GM18951 (cell line): ENCODE data around the gene GSTA1.
"Not testable (repeated sequence)": the region's sequence is repeated elsewhere in the genome, so short reads cannot be mapped to it uniquely, and the experiment has no call there.

Experiments used
- POLR2A ChIP-seq: IDR thresholded peaks from 4 replicates; pipeline ENCODE4 v1.6.1; 2011; ENCODE audit warnings: mild to moderate bottlenecking; ENCODE audit not compliant: insufficient read length, insufficient read depth; ENCODE audit errors: extremely low read depth
- in situ Hi-C: fragments of 300-500 bp; cut with MboI; formaldehyde crosslinking; loops from one replicate; pipeline ENCODE4 v1.12.0; 2022; ENCODE audit warnings: low sequenced_read_pairs, mixed read lengths, inconsistent platforms; ENCODE audit not compliant: unreplicated experiment

Gene GSTA1

DNA sequence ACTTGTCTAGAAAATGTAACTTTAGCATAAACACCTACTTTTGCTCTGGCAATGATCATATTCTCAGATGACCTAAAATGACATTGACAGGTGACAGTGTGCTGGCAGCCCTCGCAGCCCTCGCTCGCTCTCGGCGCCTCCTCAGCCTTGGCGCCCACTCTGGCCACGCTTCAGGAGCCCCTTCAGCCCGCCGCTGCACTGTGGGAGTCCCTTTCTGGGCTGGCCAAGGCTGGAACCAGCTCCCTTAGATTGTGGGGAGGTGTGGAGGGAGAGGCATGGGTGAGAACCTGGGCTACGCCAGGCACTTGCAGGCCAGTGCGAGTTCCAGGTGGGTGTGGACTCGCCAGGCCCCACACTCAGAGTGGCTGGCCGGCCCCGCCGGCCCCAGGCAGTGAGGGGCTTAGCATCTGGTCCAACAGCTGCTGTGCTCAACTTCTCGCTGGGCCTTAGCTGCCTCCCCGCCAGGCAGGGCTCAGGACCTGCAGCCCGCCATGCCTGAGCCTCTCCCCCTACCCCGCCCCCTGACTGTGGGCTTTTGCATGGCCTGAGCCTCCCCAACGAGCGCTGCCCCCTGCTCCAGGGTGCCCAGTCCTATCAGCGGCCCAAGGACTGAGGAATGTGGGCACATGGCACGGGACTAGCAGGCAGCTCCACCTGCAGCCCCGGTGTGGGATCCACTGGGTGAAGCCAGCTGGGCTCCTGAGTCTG is 17.2 kb downstream of the GSTA1 start:
- TF ChIP-seq POLR2A, result no peak
- in situ Hi-C loops, result loop anchor here (5.0 kb wide), 1 partner anchor 41 kb away; no protein-coding TSS in a partner anchor

DNA sequence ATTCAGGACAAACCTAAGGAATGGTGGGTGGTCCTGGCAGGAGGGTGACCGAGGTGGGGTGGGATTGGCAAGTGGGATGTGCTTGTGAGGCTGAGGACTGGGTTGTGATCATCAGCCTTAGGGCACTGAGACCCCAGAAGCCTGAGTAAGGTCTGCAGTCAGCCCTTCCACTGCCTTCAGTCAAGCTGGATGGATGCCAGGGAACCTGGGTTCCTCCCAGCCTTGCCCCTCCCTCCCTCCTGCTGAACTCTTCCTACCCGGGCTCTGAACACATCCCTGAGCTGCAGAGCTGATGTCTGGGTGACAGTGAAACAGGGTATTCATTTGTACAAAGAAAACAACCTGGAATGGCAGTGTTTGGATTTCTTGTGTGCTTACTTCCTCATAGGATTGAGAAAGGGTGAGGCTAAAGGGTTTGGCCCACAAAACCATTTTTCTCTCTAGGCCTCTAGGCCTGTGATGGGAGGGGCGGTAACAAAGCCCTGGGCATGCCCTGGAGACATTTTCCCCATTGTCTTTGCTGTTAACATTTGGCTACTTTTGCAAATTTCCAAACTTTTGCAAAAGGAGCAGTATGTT is 20.8 kb downstream of the GSTA1 start:
- in situ Hi-C loops, result not testable (repeated sequence)

DNA sequence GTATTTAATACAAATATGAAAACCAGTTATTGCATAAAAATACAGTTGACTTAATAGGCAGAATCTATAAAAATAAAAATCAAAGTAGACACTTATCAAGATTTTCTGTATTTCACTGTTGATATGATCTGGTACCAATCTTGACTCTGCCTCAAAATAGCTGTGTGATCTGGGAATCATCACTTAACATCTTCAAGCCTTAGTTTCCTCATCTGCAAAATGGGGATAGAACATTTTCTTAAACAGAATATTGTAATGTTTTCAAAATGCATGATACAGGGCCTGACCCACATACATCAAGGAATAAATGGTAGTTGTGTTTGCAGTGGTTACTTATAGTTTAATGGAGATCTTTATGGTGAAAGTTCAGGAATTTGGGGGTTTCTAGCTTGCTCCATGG is 21.4 kb downstream of the GSTA1 start:
- in situ Hi-C loops, result not testable (repeated sequence)

DNA sequence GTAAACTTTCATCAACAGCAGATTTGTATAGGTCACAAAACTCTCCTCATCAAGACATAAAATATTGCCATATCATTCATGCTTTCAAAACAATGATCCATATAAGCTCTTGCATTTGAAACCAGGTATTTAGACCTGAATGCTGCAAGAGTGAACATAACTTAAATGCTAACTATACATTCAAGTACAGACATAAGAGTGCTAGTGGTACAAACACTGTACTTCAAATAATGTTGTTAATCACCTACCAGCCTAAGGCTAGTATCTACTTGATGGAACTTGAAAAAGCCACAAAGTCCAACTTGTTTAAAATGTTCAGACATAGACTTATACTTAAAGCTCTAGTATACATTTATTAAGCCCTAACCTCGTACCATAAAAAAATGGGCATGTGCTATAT is 24.4 kb downstream of the GSTA1 start:
- no peak for TF ChIP-seq POLR2A
- in situ Hi-C loops, result no loop called here

DNA sequence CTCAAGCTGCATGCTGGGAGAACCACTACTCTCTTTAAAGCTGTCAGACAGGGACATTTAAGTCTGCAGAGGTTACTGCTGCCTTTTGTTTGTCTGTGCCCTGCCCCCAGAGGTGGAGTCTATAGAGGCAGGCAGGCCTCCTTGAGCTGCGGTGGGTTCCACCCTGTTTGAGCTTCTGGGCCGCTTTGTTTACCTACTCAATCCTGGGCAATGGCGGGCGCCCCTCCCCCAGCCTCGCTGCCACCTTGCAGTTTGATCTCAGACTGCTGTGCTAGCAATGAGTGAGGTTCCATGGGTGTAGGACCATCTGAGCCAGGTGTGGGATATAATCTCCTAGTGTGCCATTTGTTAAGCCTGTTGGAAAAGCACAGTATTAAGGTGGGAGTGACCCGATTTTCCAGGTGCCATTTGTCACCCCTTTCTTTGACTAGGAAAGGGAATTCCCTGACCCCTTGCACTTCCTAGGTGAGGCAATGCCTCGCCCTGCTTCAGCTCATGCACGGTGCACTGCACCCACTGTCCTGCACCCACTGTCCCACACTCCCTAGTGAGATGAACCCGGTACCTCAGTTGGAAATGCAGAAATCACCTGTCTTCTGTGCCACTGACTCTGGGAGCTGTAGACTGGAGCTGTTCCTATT is 26.8 kb downstream of the GSTA1 start:
- in situ Hi-C loops, result not testable (repeated sequence)

DNA sequence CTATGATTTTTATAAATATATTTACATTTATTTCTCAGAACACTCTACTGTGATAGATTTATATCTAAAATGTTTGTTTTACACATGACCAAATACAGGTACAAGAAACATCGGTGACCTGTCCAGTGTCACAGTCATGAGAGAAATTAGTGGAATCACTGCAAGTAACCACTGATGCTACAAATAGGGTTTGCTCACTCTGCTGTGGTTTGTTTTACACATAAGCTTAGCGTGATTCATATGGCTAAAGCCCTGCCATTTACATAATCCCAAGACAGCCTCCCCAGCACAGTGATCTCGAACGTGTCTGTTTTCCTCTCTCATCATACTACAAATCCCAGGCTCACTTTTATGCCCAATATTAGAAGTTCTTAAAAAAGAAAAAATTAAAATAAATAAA is 34.2 kb downstream of the GSTA1 start:
- in situ Hi-C loops, result not testable (repeated sequence)

DNA sequence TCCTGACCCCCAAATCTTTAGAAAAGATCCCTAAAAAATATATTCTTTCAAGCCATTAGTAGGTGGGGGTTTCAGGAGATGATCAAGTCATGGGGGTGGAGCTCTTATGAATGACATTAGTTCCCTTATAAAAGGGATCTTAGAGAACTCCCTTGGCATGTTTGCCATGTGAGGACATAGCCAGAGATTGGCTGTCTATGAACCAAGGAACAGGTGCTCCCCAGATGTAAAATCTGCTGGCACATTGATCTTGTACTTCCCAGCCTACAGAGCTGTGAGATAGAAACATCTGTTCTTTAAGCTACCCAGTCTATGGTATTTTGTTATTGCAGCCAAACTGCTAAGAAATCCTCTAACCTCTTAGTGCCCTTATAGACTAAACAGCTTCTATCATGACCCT is 36.0 kb downstream of the GSTA1 start:
- in situ Hi-C loops, result not testable (repeated sequence)

DNA sequence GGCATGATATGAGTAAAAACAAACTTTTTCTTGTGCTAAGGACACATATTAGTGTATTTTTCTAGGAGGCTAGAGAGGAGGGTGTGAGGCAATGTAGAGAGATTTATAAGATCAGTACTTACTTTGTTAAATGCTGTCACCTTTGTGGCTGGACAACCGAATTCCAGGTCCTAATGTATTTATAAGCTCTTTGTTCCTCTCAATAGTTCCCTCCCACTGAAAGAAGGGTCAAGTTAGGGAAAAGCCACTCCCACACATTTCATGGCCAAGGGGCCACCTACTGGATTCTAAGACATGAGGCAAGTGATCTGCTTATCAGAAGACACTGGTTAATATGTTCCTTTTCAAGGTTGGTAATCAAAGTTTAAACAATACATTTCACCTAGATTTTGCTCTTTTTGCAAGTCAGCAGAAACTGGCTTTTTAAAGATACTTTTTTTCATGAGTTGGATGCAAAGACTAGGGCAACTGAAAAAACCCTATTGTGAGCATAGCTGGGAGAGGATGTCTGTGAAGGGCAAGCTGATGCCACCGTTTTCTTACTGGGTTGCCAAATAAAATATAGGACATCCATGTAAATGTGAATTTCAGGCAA is 40.2 kb downstream of the GSTA1 start, which contains the start of gene GSTA2:
Gene GSTA2, minus strand, starts transcription at position 154 of the 595 bp plus-strand sequence. CDS start 5,528 bp downstream, outside the sequence.
- in situ Hi-C loops, result not testable (repeated sequence)

DNA sequence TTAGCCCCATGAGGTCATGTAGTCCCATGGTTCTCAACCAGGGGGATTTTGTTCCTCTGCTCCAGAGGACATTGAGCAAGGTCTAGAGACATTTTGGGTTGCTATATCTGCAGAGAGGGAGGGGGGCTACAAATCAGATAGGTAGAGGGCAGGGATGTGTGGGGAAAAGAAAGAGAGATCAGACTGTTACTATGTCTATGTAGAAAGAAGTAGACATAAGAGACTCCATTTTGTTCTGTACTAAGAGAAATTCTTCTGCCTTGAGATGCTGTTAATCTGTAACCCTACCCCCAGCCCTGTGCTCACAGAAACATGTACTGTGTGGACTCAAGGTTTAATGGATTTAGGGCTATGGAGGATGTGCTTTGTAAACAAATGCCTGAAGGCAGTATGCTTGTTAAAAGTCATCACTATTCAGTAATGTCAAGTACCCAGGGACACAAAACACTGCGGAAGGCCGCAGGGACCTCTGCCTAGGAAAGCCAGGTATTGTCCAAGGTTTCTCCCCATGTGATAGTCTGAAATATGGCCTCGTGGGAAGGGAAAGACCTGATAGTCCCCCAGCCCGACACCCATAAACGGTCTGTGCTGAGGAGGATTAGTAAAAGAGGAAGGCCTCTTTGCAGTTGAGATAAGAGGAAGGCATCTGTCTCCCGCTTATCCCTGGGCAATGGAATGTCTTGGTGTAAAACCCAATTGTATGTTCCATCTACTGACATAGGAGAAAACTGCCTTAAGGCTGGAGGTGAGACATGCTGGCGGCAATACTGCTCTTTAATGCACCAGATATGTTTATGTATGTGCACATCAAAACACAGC is 41.7 kb downstream of the GSTA1 start:
- in situ Hi-C loops, result not testable (repeated sequence)

DNA sequence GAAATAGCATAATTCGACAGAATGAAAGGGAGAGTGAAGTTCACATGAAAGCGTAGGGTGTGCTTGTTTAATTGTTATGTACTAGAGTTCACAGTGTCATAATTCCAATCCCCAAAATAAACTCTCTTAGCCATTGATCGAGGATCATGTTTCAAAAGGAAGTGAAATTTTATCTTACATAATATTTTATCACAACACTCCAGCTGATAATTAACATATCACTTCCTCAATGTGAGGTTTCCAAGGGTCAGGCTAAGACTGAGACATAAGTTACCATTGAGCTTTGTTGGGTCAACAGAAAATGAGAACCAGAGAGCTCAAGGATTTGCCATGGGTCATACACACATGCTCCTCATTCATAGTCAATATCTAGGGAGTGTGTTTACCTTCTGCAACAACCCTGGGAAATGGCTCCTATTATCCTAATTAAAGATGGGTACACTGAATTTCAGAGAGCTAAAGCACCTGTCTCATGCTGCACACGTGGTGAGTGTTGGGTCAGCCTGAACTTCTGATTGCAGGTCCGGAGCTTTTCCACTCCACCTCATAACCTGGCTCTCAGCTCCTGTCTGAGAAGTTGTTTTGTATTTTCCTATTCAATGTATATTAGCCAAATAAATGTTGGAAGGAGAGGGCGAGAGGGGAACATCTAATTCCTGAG is 43.4 kb downstream of the GSTA1 start:
- in situ Hi-C loops, result no loop called here
- no peak for TF ChIP-seq POLR2A

DNA sequence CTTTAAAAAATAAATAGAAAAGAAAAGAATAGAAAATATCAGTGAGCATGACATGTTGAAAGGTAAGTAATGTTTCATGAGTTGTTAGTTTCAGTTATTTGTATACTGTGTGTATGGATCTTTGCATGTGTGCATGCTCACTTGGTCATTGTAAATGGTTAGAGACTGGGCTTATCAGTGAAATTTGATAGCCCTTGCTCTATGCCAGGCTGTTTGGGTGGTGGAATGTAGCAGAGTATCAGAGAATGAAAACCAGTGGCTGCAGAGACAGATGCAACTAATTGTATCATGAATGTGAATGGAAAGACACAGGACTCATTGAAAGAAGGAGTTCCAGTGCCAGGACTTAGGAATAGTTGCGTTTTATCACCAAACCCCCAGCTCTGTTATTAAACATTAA is 44.5 kb downstream of the GSTA1 start:
- no peak for TF ChIP-seq POLR2A
- in situ Hi-C loops, result no loop called here

DNA sequence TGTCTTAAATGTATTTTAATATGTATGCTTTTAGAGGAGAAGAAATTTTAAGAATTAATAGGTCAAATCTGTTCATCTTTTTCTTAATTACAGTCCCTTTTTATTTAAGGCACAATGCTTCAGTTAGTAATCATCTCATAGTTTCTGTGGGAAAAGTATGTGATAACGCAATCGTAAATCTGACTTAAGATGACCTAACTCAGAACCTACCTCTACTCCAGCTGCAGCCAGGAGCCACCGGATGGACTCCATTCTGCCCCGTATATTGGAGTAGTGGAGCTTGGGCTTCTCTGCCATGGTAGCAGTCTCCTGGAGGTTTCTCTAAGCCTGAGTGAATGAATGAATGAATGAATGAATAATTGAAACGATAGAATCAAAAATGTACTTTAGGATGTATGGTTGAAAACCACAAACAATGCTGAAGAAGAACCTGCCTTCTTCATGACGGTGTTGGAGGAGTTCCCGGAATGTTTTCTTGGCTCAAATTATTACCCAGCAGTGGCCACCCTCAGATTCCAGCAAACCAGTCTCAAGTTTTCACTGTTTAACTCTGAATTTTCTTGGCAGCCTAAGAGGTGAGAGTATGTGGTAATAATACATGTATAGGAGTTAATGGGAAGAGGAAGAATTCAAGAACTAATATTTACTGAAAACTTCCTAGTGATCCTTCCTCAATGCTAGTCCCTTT is 45.8 kb downstream of the GSTA1 start:
- in situ Hi-C loops, result not testable (repeated sequence)

DNA sequence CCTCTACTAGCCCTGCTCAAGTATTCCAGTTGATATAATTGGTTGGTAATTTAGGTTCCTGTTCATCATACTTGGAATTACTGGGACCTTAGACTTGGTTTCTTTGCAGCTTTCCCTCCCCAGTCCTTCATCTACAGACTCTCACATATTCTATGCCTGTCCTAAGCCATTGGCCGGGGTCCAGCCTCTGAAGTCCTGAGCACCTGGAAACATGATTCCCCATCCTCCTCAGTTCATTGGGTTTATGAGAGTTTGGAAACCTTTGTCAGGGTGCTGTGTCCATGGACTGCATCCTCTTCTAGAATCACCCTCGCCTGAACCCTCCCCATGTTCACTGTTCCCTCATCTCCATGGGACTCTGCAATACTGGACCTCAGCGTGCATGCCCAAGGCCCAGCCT is 49.2 kb downstream of the GSTA1 start:
- no peak for TF ChIP-seq POLR2A

DNA sequence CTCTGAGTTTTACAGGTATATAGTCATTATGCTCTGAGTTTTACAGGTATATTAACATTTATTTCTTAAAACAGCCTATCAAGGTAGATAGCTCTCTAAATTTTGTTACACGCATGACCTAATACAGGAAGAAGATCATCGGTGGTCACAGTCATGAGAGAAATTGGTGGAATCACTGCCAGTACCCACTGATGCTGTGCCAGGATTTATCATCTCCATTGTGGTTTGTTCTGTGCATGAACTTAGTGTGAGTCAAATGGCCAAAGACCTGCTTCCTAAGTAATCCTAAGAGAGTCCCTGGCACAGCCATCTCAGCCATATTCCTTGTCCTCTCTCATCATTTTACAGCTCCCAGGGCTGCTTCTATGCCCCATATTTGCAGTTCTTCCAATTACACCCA is 50.5 kb downstream of the GSTA1 start:
- in situ Hi-C loops, result not testable (repeated sequence)

More for the DNA sequence above, 49.2 kb downstream of the GSTA1 start:
- in situ Hi-C loops, result no loop called here
